Epithelial cell of proximal tubule (primary cell): Measurements from ENCODE around the gene TEDC2. TPM values are rescaled to one million over a fixed set of nuclear protein-coding genes. Genes with fewer than 3 reads are reported as not detected.
"Not testable (repeated sequence)": the region's sequence is repeated elsewhere in the genome, so short reads cannot be mapped to it uniquely, and the experiment has no call there.

Experiments
- DNase-seq: peaks from one replicate; pipeline ENCODE4 v3.0.0-alpha.2; 2011; ENCODE audit warnings: low read depth
- H3K4me3 ChIP-seq: 2 replicates; pipeline ENCODE4 v1.5.1; 2011; ENCODE audit warnings: low read depth, mild to moderate bottlenecking, low read length
- total RNA-seq: library from RNA; depleted of rRNA; stranded (reverse); fragments of >200 nt; gene quantifications from 2 replicates; pipeline ENCODE4 v1.2.3, GENCODE V29; 2015
- TF ChIP-seq, protein P1 (sequence below): conservative IDR thresholded peaks from 2 replicates; pipeline ENCODE4 v1.5.1; 2012; ENCODE audit warnings: low read depth, mild to moderate bottlenecking, low read length

The TEDC2 gene
- total RNA-seq, 1 donor from 2014 or later = 26.0 TPM

GRCh38 chr16:2478279-2478678 lies 18.4 kb downstream of the TEDC2 start:
- TF ChIP-seq, protein P1, sequence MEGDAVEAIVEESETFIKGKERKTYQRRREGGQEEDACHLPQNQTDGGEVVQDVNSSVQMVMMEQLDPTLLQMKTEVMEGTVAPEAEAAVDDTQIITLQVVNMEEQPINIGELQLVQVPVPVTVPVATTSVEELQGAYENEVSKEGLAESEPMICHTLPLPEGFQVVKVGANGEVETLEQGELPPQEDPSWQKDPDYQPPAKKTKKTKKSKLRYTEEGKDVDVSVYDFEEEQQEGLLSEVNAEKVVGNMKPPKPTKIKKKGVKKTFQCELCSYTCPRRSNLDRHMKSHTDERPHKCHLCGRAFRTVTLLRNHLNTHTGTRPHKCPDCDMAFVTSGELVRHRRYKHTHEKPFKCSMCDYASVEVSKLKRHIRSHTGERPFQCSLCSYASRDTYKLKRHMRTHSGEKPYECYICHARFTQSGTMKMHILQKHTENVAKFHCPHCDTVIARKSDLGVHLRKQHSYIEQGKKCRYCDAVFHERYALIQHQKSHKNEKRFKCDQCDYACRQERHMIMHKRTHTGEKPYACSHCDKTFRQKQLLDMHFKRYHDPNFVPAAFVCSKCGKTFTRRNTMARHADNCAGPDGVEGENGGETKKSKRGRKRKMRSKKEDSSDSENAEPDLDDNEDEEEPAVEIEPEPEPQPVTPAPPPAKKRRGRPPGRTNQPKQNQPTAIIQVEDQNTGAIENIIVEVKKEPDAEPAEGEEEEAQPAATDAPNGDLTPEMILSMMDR = no peak
- no peak overlapping the region for H3K4me3 ChIP-seq
- no peak for DNase-seq

DNA sequence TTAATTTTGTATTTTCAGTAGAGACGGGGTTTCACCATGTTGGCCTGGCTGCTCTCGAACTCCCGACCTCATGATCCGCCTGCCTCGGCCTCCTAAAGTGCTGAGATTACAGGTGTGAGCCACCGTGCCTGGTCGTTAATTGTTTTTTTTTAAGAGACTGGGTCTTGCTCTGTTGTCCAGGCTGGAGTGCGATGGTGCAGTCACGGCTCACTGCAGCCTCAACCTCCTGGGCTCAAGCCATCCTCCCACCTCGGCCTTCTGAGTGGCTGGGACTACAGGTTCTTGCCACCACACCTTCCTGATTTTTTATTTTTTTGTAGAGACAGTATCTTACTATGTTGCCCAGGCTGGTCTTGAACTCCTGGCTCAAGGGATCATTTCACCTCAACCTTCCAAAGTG lies 20.1 kb downstream of the TEDC2 start:
- DNase-seq, H3K4me3 ChIP-seq: not testable (repeated sequence)

DNA sequence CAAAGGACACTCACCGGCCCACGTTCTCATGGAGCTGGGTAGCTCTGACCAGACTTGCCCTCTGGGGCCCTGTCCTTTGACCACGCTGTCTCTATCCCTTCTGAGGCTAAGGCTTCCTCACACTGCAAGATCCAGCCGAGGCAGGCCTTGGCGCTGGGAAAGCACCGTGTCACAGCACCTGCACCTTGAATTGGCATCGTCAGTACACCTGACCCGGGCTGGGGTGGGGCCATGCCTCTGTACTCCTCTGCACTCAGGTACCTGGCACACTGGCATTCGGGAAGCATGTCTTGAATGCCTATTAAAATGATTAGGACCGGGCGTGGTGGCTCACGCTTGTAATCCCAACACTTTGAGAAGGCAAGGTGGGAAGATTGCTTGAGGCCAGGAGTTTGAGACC lies 21.0 kb downstream of the TEDC2 start:
- TF ChIP-seq, protein P1 = no peak
- DNase-seq = no peak
- no peak overlapping the region for H3K4me3 ChIP-seq

DNA sequence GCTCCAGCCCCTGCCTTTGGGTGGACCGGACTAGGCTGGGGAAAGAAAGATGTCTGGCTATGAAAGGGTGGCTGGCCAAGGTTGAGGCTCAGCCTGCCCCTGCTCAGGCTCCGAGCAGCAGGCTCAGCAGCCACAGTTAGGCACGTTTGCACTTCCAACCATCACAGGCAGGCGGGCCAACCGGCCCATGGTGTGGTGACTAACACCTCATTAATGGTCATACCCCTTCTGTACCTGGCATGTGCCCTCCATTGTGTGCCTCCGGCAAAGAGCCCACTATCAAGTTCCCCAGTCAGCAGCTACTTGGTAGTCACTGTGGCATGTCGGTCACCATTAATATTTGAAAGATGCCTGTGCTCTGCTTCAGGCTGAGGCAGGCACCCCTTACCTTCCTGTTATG lies 21.8 kb downstream of the TEDC2 start:
- DNase-seq = no peak
- TF ChIP-seq, protein P1 = peak; percentile 11

GRCh38 chr16:2482249-2482648 lies 22.3 kb downstream of the TEDC2 start:
- TF ChIP-seq, protein P1 = no peak
- H3K4me3 ChIP-seq = no peak overlapping the region
- no peak for DNase-seq

More for the DNA sequence above, 21.8 kb downstream of the TEDC2 start:
- no peak overlapping the region for H3K4me3 ChIP-seq

DNA sequence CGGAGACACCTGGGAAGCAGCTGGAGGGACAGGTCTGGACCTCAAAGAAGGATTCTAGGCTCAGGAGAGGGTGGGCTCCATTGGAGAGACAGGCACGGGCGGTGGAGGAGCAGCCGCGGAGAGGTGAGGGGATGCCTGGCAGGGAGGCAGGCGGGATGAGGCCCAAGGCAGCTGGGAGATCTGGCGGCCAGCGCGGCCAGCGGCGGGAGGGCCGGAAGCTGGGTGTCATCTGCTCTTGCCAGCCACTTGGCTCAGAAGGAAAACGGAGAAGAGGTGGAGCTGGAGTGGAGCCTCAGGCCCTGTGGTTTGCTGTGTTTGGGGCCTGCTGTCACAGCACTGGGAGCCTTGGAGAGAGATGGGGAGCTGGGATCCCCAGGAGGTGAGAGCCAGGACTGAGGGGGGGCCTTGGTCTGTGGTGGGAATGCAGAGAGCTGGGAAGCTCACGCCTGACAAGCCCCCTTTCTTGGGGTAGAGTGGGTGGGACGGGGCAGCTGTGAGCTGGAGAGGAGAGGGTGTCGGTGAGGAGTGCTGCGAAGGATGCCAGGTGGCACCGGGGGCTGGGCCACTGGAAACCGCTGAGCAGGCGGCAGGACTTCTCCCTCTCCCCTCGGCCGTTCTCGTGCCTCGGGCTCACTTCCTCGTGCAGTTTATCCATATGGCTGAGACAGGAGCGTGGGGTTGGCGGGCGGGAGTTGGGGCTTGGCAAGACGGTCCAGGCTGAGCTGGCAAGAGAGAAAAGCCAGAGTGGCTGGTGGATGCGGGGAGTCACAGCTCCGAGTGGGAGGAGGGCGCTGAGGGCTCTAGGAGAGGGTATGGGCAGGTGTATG lies 23.0 kb downstream of the TEDC2 start:
- TF ChIP-seq, protein P1 = no peak
- no peak overlapping the region for H3K4me3 ChIP-seq
- DNase-seq = no peak

GRCh38 chr16:2483939-2484897 lies 24.3 kb downstream of the TEDC2 start:
- no peak overlapping the region for H3K4me3 ChIP-seq
- TF ChIP-seq, protein P1 = no peak
- DNase-seq = no peak
